AG04450 (cell line): ENCODE measurements around the gene ACE. TPM values are rescaled to one million over a fixed set of nuclear protein-coding genes. Genes with fewer than 3 reads are reported as not detected.

Source experiments
- CTCF ChIA-PET: fragments of 300-600, 350-600 bp; formaldehyde crosslinking; extraction: SDS; loops from one replicate; lab custom pipeline; 2022; ENCODE audit warnings: antibody characterized with exemption, inconsistent platforms; lab: Charles Lee
- POLR2A ChIA-PET: fragments of 350-600 bp; formaldehyde crosslinking; extraction: SDS; loops from one replicate; lab custom pipeline; 2021; ENCODE audit warnings: antibody characterized with exemption, inconsistent platforms; lab: Yijun Ruan, JAX
- DNase-seq: peaks from one replicate; pipeline ENCODE4 v3.0.0-alpha.2; 2011; ENCODE audit warnings: low read depth, low spot score
- H3K27ac ChIP-seq: one replicate; pipeline ENCODE4 v1.5.1; 2012; ENCODE audit warnings: low read depth, low read length, control low read depth
- H3K27me3 ChIP-seq: one replicate; pipeline ENCODE4 v1.6.0; 2012; ENCODE audit warnings: low read length; ENCODE audit not compliant: control insufficient read depth, insufficient read depth
- H3K4me3 ChIP-seq: 2 replicates; pipeline ENCODE4 v1.5.1; 2011; ENCODE audit warnings: mild to moderate bottlenecking, low read depth, low read length, control low read depth
- H3K9me3 ChIP-seq: 2 replicates; pipeline ENCODE4 v1.5.1; 2012; ENCODE audit warnings: low read length; ENCODE audit not compliant: control insufficient read depth, insufficient read depth
- CTCF ChIP-seq: IDR thresholded peaks from 2 replicates; pipeline ENCODE4 v1.5.1; 2011; ENCODE audit warnings: low read depth, low read length, control low read depth, inconsistent platforms
- polyA plus RNA-seq: library from polyadenylated mRNA; depleted of rRNA; stranded (reverse); fragments of >200 nt; gene quantifications from 2 replicates; pipeline ENCODE4 v1.2.3, GENCODE V29; 2011; rRNA removed

ACE gene
- polyA plus RNA-seq, 1 experiment, result 0.99 TPM

GRCh38 chr17:63543822-63544420 lies 67.1 kb downstream of the ACE start:
- Histone ChIP-seq H3K27ac (no peak overlapping the region), H3K4me3 (no peak overlapping the region), H3K27me3 (peaks cover 22% of the 10 kb centered on the region), H3K9me3 (no peaks in the 10 kb centered on the region; the same call in 1 of the 2 replicates)
- POLR2A ChIA-PET, result interaction anchor here (1.0 kb wide), 1 partner anchor 9 kb away, joined by 3 read pairs; no protein-coding TSS in a partner anchor
- no peak for TF ChIP-seq CTCF
- DNase-seq, result no peak
- CTCF ChIA-PET, result no interaction called here

- H3K27me3 ChIP-seq, result peaks cover 14% of the 10 kb centered on the region
- no peak overlapping the region for H3K4me3 ChIP-seq
- CTCF ChIA-PET, result no interaction called here
- DNase-seq, result no peak
- POLR2A ChIA-PET, result interaction anchor here (1.0 kb wide), 1 partner anchor 9 kb away, joined by 3 read pairs; no protein-coding TSS in a partner anchor
- H3K9me3 ChIP-seq, result no peaks in the 10 kb centered on the region; the same call in 1 of the 2 replicates
- no peak for TF ChIP-seq CTCF
- H3K27ac ChIP-seq, result no peak overlapping the region
These were observed 67.8 kb downstream of the ACE start for GRCh38 chr17:63544467-63545301.

- TF ChIP-seq CTCF, result no peak
- ChIA-PET CTCF (no interaction called here), POLR2A (no interaction called here)
- H3K9me3 ChIP-seq, result peaks cover 4% of the 10 kb centered on the region; the same call in 1 of the 2 replicates
- H3K27ac ChIP-seq, result no peak overlapping the region
- no peak overlapping the region for H3K4me3 ChIP-seq
- no peak for DNase-seq
- H3K27me3 ChIP-seq, result peaks cover 4% of the 10 kb centered on the region
These were observed 69.6 kb downstream of the ACE start for GRCh38 chr17:63546308-63547082.

- TF ChIP-seq CTCF, result no peak
- DNase-seq, result no peak
These were observed 70.2 kb downstream of the ACE start for GRCh38 chr17:63547083-63547523.

More at GRCh38 chr17:63547083-63547523, 70.2 kb downstream of the ACE start:
- CTCF ChIA-PET, result no interaction called here
- Histone ChIP-seq H3K27me3 (peaks cover 4% of the 10 kb centered on the region), H3K4me3 (no peak overlapping the region), H3K9me3 (peaks cover 4% of the 10 kb centered on the region; the same call in 1 of the 2 replicates), H3K27ac (no peak overlapping the region)
- POLR2A ChIA-PET, result no interaction called here

Other genes with a start within 250 kb of the ACE start
- 4.9 and 5.3 TPM in 2 replicates for gene CYB561, start 30.8 kb upstream of the ACE start, polyA plus RNA-seq
- 0.04 and 0.06 TPM in 2 replicates for gene KCNH6, start 46.3 kb downstream of the ACE start, polyA plus RNA-seq
- gene DCAF7, start 73.4 kb downstream of the ACE start, polyA plus RNA-seq, result 50.4 and 52.7 TPM in 2 replicates
- gene TACO1, start 123.8 kb downstream of the ACE start, polyA plus RNA-seq, result 23.1 and 23.2 TPM in 2 replicates
- gene MAP3K3, start 145.4 kb downstream of the ACE start, polyA plus RNA-seq, result 14.9 and 15.3 TPM in 2 replicates
- gene LIMD2, start 223.1 kb downstream of the ACE start, polyA plus RNA-seq, result 13.4 and 24.6 TPM in 2 replicates